Right forelimb (tissue), 1 donor: ENCODE measurements around the gene SERINC2.
"Not testable (repeated sequence)": the region's sequence is repeated elsewhere in the genome, so short reads cannot be mapped to it uniquely, and the experiment has no call there.

Experiments
- DNase-seq: peaks from one replicate; pipeline ENCODE4 v3.0.0-alpha.2; 2018

SERINC2 gene

DNA sequence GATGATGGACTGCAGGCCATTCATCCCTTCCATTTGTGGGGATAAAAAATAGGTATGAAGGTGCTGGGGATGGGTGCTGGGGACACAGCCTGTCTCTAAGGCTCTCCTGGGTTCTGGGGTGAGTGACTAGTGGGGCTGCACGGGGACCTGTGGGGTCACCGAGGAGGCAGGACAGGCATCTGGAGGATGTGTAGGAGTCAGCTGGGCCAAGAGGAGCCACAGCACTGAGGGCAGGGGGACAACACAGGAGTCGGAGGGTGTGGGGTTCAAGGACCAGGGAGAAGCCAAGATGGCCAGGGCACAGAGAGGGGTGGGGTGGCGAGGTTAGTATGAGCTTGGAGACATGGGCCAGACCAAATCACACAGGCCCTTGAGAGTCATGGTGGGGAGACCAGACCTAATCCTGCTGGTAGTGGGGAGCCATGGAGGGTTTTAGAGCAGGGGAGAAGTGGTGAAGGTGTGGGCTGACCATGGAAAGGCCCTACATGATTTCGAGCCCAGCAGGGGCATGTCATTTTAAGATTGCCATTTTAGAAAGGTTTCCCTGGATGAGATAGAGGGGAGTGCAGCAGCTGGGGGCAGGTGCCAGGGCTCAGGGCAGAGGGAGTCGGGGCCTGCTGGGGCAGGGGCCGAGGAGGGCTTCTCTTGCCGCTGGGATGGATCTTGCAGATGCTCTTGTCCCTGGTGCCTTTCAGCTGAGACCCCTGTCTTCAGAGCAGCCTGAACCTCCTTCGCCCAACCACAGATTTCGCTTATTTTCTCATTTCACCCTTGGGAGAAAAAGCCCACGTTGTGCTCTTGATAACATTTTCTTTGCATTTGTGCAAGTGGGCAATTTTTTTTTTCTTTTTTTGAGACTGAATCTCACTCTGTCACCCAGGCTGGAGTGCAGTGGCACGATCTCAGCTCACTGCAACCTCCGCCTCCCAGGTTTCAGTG lies 22.7 kb downstream of the SERINC2 start:
- DNase-seq: peak; percentile 30

DNA sequence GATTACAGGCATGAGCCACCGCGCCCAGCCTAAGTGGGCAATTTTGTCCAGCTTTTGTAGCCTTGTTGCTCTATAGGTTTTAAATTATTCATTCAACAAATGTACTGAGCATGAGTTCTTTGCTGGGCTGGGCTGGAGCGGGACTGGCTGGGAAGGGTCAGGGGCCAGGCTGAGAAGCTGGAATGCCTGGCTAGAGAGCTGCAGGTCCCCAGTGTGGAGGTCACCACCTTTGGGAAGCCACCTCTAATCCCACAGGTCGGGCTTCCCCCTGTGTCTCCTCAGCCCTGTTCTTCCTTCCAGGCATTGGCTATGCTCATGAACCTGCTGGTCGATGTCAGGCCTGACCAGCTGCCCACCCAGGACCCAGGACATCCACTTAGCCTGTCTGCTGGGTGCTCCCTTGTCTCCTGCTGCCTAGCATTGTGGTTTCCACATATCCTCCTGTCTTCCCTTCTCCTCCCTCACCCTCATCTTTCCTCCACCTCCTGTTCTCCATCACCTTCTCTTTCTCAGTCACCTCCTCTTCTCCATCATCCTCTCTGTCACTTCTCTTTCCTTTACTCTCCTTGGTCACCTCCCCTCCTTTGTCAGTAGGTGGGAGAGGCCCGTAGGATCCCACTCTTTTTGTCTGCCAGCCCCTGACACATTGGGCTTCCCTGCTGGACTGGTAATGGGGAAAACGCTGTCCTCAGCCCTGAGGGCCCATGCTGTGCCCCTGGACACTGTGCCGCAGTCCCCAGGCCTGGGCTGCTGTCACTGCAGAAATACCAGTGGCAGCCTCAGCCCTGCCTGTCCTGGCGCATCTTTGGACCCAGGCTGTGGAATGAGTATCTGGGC lies 23.8 kb downstream of the SERINC2 start:
- DNase-seq: peak; percentile 34

DNA sequence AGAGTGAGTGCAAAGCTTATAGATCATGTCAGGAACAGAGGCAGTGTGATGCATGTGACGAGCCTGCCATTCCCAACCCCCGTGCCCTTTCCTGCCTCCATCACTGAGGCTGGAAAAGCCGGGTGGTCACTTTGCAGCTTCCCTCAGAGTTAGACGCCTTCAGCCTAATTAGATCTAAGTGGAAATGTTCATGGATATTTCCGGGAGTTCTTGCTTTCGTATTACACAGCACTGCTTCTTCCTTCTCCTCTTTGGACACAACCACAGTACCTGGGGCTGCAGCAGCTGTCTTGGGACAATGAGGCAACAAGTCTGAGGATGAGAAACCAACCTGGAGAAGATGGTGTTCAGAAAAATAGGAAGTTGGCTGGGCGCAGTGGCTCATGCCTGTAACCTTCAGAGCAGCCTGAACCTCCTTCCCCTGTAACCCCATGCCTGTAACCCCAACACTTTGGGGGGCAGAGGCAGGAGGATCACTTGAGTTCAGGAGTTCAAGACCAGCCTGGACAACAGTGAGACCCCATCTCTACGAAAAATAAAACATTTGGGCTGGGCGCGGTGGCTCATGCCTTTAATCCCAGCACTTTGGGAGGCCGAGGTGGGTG lies 24.5 kb downstream of the SERINC2 start:
- DNase-seq: no peak

DNA sequence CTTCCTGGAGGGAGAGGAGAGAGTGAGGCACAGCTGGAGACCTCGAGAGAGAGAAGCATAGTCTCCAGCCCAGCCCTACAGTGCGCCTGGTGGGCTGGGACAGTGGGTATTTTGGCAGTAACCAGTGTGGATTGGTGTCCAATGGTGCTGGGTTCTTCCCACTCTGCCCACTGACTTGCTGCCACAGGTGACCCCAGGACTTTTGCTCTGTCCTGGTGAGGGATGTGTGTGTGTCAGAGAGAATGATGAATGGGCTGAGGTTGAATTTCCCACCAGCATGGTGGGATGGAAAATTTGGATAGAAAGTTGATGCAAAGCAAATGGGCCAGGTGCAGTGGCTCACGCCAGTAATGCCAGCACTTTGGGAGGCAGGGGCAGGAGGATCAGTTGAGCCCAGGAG lies 26.3 kb downstream of the SERINC2 start:
- no peak for DNase-seq

DNA sequence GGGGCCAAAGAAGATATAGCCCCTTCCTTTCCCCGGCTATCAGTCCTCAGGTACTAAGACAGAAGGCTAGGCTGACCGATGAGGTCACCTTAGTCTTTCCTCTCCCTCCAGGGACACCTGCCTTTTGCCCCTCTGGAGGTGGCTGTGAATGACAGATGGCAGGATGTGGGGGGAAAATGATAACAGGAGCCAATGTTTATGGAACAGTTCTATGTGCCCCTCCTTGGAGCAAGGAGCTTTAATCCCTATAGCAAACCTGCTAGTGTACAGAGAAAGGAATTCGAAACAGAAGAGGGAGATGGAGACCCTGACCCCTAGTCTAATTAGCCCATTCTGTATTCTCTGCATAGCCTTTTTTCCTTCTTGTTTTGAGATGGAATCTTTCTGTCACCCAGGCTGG lies 28.1 kb downstream of the SERINC2 start:
- DNase-seq: no peak

DNA sequence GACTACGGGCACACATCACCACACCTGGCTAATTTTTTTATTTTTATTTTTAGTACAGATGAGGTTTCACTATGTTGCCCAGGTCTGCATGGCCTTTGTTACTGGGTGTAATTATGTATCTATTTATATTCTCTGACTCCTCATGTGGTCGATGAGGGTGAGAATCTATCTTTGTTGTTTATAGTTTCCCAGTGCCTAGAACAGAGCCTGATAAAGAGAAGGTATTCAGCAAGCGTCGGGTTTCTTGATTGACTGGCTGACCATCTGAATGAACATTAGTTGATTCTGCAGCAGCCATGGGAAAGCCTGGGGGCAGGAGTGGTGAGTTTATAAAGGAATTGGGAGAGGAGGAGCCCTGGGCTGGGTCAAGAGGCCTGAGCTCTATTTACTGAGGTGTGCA lies 28.5 kb downstream of the SERINC2 start:
- no peak for DNase-seq

DNA sequence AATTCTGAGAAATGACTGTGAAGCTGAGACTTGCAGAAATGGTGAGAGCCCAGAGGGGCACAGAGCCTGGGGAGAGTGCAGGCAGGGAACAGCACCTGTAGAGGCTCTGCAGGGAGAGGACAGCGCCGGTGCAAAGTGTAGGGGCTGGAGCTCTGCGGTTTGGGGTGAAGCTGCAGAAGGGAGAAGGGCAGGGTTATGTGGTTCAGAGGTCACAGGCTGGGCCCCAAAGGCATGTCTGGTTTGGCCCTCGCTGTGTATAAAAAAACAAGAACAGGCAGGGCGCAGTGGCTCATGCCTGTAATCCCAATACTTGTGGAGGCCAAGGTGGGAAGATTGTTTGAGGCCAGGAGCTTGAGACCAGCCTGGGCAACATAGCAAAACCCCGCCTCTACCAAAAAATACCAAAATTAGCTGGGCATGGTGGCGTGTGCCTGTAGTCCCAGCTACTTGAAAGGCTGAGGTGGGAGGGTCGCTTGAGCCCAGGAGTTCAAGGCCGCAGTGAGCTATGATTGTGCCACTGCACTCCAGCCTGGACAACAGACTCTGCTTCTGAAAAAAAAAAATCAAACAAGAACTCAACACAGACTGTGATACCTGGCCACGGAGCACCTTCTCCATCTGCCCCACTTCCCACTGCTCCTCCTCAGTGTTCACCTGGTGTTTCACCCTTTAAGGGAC lies 29.1 kb downstream of the SERINC2 start:
- DNase-seq: no peak

DNA sequence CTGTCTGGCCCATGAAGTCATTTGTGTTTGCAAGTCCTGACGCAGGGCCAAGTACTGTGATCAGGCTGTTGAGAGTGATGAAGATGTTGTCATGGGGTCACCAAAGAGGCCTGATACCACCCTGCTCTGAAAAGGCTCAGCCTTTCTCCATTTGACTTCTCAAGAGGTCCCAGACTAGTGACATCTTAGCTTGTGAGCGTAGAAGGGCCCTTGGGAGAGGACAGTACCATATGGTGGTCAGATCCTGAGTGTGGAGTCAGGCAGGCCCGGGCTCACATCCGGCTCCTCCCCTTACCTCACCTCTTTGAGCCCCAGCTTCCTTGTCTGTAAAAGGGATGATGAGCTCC lies 29.6 kb downstream of the SERINC2 start:
- DNase-seq: no peak

DNA sequence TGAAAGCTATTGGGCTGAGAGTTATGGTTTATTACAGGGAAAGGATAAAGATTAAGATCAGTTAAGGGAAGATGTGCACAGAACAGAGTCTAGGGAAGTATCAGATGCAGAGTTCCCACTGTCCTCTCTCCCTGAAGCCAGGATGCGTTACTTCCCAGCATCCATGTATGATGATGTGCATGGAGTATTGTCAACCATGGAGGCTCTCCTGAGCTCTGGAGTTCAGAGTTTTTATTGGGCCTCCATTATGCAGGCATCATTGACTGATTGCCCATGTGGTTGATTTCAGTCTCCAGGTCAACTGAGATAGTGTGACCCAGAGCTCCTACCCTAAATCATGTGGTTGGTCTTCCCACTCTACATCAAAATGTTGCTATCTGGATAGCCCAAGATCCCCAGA lies 30.7 kb downstream of the SERINC2 start:
- no peak for DNase-seq

DNA sequence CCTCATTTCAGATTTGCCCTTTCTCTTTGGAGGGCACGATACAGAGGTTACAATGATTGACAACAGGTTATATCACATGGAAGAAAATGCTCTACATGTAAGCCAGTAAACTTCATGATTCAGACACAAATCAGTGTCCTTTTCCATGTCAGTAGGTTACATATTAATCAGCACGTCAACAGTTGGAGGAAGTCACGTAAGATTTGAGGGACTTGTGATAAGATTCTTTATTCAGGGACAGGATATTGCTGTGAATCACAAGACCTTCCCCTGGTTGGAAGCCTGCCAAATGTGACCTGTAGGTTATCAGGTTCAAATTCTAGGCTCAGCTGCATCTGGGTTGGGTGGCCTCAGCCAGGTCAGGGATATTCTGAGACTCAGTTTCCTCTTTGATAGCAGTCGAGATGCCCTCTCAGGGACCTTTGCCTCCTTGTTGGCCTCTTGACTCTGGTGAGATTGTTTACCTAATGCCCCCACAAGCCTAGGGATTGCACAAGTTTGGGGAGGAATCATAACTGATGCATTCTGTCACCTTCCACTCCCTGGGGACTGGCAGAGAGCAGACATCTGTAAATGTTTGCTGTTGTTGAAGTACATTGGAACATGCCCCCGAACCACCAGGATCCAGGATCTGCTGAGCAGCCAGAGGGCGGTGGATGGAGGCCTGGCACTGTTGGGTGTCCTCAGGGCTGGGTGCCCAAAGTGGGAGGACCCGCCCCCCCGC lies 31.9 kb downstream of the SERINC2 start:
- DNase-seq: no peak

DNA sequence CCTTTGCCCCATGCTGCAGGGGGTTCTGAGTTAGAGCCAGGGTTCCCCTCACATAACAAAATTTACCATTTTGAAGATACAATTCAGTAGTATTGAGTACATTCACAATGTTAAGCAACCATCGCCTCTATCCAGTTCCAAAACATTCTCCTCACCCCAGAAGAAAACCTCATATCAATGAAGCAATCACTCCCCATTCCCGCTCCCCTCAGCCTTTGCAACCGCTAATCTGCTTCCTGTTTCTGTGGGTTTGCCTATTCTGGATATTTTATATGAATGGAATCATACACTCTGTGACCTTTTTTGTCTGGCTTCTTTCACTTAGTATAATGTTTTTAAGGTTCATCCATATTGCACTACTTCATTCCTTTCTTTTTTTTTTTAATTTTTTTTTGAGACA lies 32.9 kb downstream of the SERINC2 start:
- no peak for DNase-seq

DNA sequence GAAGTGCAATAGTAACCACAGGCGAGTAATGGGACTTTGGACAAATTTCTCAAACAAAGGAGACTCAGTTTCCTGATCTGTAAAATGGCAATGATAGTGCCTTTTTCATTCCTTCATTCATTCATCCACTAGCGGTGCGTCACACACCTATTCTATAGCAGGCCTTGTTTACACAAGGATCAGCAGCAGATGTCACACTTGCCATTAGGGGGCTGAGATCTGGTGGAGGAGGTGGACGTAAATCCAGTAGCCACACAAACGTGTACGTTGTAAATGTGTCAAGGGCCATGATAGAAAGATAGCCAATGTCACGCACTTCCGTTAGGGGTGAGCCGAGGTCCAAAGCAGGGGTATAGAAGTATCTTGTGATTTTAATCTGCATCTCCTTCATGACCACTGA lies 34.2 kb downstream of the SERINC2 start:
- DNase-seq: no peak

DNA sequence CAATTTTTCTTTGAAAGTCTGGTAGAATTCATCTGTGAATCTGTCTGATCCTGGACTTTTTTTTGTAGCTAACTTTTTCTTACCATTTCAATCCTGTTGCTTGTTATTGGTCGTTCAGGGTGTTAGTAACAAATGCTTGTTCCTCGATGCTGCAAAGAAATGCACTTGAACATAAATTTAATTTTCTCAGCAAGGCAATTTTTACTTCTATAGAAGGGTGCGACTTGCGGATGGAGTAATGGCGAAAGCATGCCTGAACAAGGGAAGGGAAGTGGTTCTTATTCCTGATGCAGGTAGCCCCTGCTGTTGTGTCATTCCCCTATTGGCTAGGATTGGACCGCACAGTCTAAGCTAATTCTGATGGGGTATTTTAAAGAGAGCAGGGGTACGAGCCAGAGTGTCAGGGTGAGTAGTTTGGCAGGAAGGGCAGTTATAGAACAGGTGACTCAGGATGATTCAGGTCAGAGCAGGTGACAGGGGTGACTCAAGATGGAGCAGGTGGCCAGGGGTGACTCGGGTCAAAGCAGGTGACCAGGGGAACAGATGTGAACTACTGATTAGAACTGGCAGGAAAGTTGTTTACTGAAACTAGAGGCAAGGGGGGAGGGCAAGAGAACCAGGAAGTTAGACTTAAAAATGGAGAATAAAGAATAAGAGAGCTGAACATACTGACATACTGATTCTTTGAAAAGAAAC lies 40.5 kb downstream of the SERINC2 start:
- no peak for DNase-seq

DNA sequence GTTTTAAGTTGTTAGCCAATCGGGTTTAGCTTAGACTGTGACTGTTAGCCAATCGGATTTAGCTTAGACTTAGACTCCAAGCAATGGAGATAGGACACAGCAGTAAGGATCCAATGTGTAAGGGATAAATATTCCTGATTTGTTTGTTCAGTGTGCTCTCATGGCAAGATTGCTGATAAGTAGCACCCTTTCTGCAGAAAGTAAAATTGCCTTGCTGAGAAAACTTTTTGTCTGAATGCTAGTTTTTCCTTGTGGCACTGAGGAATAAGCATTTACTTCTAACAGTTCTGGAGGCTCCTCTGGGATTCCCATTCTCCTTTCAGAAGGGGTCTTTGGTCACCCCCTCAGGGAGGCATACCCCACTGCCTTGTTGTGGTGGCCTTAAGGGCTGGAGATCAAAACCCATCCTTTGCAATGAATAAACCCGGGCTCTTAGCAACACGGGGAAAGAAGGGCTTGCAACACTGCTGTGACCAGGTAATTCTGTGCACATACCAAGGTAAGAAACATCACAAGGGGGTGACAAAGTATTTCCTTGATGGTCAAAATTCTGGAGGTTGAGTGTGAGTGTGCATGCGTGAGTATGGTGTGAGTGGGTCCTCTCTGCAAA lies 45.4 kb downstream of the SERINC2 start:
- no peak for DNase-seq

DNA sequence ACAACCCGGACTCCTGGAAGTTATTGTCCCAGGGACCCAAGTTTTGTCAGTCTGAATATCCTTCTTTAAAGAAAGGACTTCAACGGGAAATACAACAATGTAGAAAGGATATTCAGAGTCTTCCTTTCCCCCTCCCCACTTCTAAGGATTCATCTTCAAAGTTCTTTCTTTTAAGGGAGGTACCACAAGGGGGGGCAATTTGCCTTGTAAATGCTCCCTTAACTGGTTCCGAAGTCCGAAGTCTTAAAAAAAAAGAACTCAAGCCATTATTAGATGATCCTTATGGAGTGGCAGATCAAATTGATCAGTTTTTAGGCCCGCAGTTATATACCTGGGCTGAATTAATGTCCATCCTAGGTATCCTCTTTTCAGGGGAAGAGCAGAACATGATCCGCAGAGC lies 47.0 kb downstream of the SERINC2 start:
- no peak for DNase-seq

DNA sequence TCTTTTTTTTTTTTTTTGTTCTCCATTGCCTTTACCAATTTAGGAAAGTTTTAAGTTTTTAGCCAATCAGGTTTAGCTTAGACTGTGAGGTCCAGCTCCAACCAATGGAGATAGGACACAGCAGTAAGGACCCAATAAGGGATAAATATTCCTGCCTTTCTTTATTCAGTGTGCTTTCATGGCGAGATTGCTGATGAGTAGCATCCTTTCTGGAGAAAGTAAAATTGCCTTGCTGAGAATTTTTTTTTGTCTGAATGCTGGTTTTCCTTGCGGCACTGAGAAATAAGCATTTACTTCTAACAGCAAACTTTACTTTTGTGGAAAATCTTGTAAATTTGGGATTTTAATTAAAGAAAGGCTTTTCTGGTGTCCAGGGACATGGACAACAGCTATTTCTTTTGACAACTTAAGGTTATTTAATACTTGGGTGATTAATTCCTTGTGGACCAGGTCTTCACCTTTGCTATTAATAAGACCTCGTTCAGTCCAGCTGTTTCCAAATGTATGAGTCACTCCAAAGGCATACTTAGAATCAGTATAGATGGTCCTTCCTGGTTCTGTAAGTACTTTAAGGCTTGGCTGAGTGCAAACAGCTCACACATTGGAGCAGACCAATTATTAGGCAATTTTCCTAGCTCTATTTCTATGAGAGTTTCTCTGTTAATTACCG lies 54.1 kb downstream of the SERINC2 start:
- DNase-seq: no peak

DNA sequence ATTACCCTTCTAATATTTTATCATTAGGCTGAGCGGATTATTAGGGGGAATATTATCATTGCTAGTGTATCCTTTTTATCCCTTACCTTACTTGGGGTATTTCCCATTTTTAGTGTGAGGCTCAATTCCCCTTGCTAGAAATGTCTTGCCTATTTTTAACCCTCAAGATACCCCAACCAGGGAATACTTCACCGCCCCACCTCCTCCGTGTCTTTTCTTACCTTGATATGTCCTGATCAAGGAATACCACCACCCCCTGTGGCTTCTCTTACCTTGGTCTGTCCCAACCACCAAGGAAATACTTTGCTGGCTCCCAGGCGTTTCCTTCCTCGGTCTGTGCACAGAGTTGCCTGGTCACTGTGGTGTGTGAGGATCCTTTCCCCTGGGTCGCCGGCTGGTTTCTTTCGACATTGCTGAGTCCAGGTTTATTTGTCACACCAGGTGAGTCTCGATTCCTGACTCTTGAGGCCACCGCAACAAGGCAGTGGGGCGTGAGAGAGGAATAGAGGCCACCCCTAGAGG lies 57.8 kb downstream of the SERINC2 start:
- no peak for DNase-seq

DNA sequence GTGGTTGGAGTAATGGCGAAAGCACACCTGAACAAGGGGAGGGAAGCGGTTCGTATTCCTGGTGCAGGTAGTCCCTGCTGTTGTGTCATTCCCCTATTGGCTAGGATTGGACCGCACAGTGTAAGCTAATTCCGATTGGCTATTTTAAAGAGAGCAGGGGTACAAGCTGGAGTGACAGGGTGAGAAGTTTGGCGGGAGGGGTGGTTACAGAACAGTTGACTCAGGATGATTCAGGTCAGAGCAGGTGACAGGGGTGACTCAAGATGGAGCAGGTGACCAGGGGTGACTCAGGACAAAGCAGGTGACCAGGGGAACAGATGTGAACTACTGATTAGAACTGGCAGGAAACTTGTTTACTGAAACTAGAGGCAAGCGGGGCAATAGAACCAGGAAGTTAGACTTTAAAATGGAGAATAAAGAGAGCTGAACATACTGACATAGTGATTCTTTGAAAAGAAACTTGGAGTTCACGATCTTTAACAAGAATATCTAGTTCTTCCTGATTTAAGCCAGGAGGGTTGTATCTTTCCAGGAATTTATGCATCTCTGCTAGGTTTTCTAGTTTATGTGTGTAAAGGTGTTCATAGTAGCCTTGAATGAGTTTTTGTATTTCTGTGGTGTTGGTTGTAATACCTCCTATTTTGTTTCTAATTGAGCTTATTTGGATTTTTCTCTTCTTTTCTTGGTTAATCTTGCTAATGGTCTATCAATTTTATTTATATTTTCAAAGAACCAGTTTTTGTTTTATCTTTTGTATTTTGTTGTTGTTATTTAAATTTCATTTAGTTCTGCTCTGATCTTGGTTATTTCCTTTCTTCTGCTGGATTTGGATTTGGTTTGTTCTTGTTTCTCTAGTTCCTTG lies 58.7 kb downstream of the SERINC2 start:
- not testable (repeated sequence) for DNase-seq

DNA sequence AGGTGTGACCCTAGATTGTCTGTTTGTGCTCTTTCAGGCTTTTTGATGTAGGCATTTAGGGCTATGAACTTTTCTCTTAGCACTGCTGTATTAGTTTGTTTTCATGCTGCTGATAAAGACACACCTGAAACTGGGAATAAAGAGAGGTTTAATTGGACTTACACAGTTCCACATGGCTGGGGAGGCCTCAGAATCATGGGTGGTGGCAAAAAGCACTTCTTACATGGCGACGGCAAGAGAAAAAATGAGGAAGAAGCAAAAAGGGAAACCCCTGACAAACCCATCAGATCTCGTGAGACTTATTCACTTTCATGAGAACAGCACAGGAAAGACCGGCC lies 59.3 kb downstream of the SERINC2 start:
- not testable (repeated sequence) for DNase-seq

DNA sequence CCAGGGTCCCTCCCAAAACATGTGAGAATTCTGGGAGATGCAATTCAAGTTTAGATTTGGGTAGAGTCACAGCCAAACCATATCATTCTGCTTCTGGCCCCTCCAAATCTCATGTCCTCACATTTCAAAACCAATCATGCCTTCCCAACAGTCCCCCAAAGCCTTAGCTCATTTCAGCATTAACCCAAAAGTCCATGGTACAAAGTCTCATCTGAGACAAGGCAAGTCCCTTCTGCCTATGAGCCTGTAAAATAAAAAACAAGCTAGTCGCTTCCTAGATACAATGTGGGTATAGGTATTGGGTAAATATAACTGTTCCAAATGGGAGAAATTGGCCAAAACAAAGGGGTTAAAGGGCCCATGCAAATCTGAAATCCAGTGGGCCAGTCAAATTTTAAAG lies 59.7 kb downstream of the SERINC2 start:
- DNase-seq: not testable (repeated sequence)
